Upper lobe of right lung (tissue), 1 donor: ENCODE data around the gene UPK1A. TPM values are rescaled to one million over a fixed set of nuclear protein-coding genes. Genes with fewer than 3 reads are reported as not detected.

ENCODE experiments used
- ATAC-seq: fragments of 200-7000 bp; cut with Tn5 transposase; one replicate; pipeline ENCODE4 v1.9.1; 2020; ENCODE audit warnings: mild to moderate bottlenecking, moderate library complexity
- DNase-seq: peaks from one replicate; pipeline ENCODE4 v3.0.0-alpha.2; 2020
- H3K27ac ChIP-seq: fragments of 200-600 bp; one replicate; pipeline ENCODE4 v1.8.0; 2022
- H3K27me3 ChIP-seq: fragments of 200-600 bp; one replicate; pipeline ENCODE4 v1.8.0; 2022; ENCODE audit warnings: mild to moderate bottlenecking
- H3K36me3 ChIP-seq: fragments of 200-600 bp; one replicate; pipeline ENCODE4 v1.8.0; 2022
- H3K4me1 ChIP-seq: fragments of 200-600 bp; one replicate; pipeline ENCODE4 v1.8.0; 2022
- H3K4me3 ChIP-seq: fragments of 200-600 bp; one replicate; pipeline ENCODE4 v1.8.0; 2022; ENCODE audit warnings: mild to moderate bottlenecking
- H3K9me3 ChIP-seq: fragments of 200-600 bp; one replicate; pipeline ENCODE4 v1.8.0; 2022
- CTCF ChIP-seq: fragments of 200-600 bp; IDR thresholded peaks from one replicate; pipeline ENCODE4 v1.8.0; 2022; ENCODE audit warnings: antibody characterized with exemption
- intact Hi-C: fragments of 100-400 bp; cut with DNase I; formaldehyde crosslinking; loops from one replicate; pipeline ENCODE4 v1.11.0; 2022
- total RNA-seq: library from RNA; stranded (reverse); fragmentation: NEBNext Ultra II Directional; extraction: Animal tissue kit (Norgen Biotek cat#: 25700); gene quantifications from one replicate; pipeline ENCODE4 v1.2.1, GENCODE V29; 2021
- donor health status: DM: no; HTN: yes; CAD: no; lungs with severe emphysema.

The UPK1A gene
- total RNA-seq, 1 donor from 2014 or later: not detected

- Histone ChIP-seq H3K4me3 (peak within 1 kb of the TSS; percentile 94), H3K9me3 (no peaks in the 10 kb centered on the region), H3K4me1 (peaks cover 24% of the 10 kb centered on the region), H3K27me3 (no peaks in the 10 kb centered on the region), H3K27ac (peak within 1 kb of the TSS; percentile 85), H3K36me3 (peaks cover 26% of the 10 kb centered on the region)
- no peak for TF ChIP-seq CTCF
- intact Hi-C loops: no loop called here
- ATAC-seq (peak; percentile 78), DNase-seq (no peak)
Observed at GRCh38 chr19:35717665-35718344, 51.5 kb downstream of the UPK1A start, which contains the start of gene KMT2B. TSS of gene KMT2B (plus strand) at chr19:35718003. CDS start at chr19:35718019, 16 bp downstream.

GRCh38 chr19:35718345-35719041, 52.2 kb downstream of the UPK1A start:
- peaks cover 33% of the 10 kb centered on the region for H3K36me3 ChIP-seq
- no peaks in the 10 kb centered on the region for H3K27me3 ChIP-seq
- H3K27ac ChIP-seq: peak overlapping the region; percentile 75
- peak overlapping the region; percentile 78 for H3K4me3 ChIP-seq
- peaks cover 24% of the 10 kb centered on the region for H3K4me1 ChIP-seq
- TF ChIP-seq CTCF: no peak
- intact Hi-C loops: no loop called here
- DNase-seq (peak; percentile 83), ATAC-seq (no peak)
- H3K9me3 ChIP-seq: no peaks in the 10 kb centered on the region

GRCh38 chr19:35719402-35720162, 53.3 kb downstream of the UPK1A start:
- no peak for DNase-seq
- intact Hi-C loops: no loop called here

GRCh38 chr19:35720163-35720524, 53.8 kb downstream of the UPK1A start:
- no peak for TF ChIP-seq CTCF
- ATAC-seq (no peak), DNase-seq (no peak)
- Histone ChIP-seq H3K27ac (no peak overlapping the region), H3K27me3 (no peaks in the 10 kb centered on the region), H3K36me3 (peaks cover 49% of the 10 kb centered on the region), H3K9me3 (no peaks in the 10 kb centered on the region), H3K4me1 (peaks cover 24% of the 10 kb centered on the region), H3K4me3 (no peak overlapping the region)
- intact Hi-C loops: no loop called here

More at GRCh38 chr19:35719402-35720162, 53.3 kb downstream of the UPK1A start:
- Histone ChIP-seq H3K4me1 (peaks cover 24% of the 10 kb centered on the region), H3K27ac (no peak overlapping the region), H3K27me3 (no peaks in the 10 kb centered on the region), H3K36me3 (peaks cover 44% of the 10 kb centered on the region), H3K4me3 (peak overlapping the region; percentile 78), H3K9me3 (no peaks in the 10 kb centered on the region)
- TF ChIP-seq CTCF: no peak
- no peak for ATAC-seq

GRCh38 chr19:35720648-35721047, 54.3 kb downstream of the UPK1A start:
- no peak for ATAC-seq

More at GRCh38 chr19:35720648-35721047, 54.3 kb downstream of the UPK1A start:
- no peak for TF ChIP-seq CTCF
- intact Hi-C loops: no loop called here
- Histone ChIP-seq H3K4me3 (no peak overlapping the region), H3K36me3 (peaks cover 54% of the 10 kb centered on the region), H3K27me3 (no peaks in the 10 kb centered on the region), H3K4me1 (peaks cover 20% of the 10 kb centered on the region), H3K27ac (no peak overlapping the region), H3K9me3 (no peaks in the 10 kb centered on the region)
- no peak for DNase-seq
